OCI-LY1 (cell line): ENCODE measurements around the gene FBXO8.

ENCODE experiments used
- EZH2 ChIP-seq: fragments of 200-600 bp; sonication (generic), shearing (Covaris generic); IDR thresholded peaks from 2 replicates; pipeline ENCODE4 v1.8.0; 2017; ENCODE audit warnings: borderline replicate concordance, mixed run types, mild to moderate bottlenecking, antibody characterized with exemption, low read length, moderate library complexity, mixed read lengths
- TF ChIP-seq, protein P1 (sequence below): fragments of 200-600 bp; sonication (generic), shearing (Covaris generic); IDR thresholded peaks from 2 replicates; pipeline ENCODE4 v1.5.1; 2017; ENCODE audit warnings: mild to moderate bottlenecking, antibody characterized with exemption, low read length, moderate library complexity, mixed read lengths

- TF ChIP-seq, protein P1, sequence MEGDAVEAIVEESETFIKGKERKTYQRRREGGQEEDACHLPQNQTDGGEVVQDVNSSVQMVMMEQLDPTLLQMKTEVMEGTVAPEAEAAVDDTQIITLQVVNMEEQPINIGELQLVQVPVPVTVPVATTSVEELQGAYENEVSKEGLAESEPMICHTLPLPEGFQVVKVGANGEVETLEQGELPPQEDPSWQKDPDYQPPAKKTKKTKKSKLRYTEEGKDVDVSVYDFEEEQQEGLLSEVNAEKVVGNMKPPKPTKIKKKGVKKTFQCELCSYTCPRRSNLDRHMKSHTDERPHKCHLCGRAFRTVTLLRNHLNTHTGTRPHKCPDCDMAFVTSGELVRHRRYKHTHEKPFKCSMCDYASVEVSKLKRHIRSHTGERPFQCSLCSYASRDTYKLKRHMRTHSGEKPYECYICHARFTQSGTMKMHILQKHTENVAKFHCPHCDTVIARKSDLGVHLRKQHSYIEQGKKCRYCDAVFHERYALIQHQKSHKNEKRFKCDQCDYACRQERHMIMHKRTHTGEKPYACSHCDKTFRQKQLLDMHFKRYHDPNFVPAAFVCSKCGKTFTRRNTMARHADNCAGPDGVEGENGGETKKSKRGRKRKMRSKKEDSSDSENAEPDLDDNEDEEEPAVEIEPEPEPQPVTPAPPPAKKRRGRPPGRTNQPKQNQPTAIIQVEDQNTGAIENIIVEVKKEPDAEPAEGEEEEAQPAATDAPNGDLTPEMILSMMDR = no peak
- TF ChIP-seq EZH2 = no peak
Observed at GRCh38 chr4:174316546-174316945, 33.1 kb upstream of the FBXO8 start.
